Measurements from ENCODE around the gene ZNF581.

ZNF581 gene

GRCh38 chr19:55669418-55670279 lies 26.2 kb downstream of the ZNF581 start:
- DNase-seq: no peak

- no peak for DNase-seq
These were observed 27.0 kb downstream of the ZNF581 start for GRCh38 chr19:55670280-55671053.

- DNase-seq: no peak
These were observed 27.6 kb downstream of the ZNF581 start for GRCh38 chr19:55671054-55671378.

- DNase-seq: no peak
These were observed 29.0 kb downstream of the ZNF581 start for GRCh38 chr19:55672418-55672817.

- no peak for DNase-seq
These were observed 30.0 kb downstream of the ZNF581 start for GRCh38 chr19:55673465-55673864.

GRCh38 chr19:55673889-55674288 lies 30.4 kb downstream of the ZNF581 start:
- DNase-seq: no peak

- DNase-seq: no peak
These were observed 31.0 kb downstream of the ZNF581 start for GRCh38 chr19:55674459-55674840.

- peak; percentile 94 for DNase-seq
These were observed 31.6 kb downstream of the ZNF581 start, which contains the start of gene EPN1 for GRCh38 chr19:55674841-55675660. Gene EPN1, plus strand, starts transcription at chr19:55675226. Its CDS starts 3,402 bp downstream, at chr19:55678628.

GRCh38 chr19:55675661-55676354 lies 32.4 kb downstream of the ZNF581 start:
- DNase-seq: no peak

- DNase-seq: no peak
These were observed 32.9 kb downstream of the ZNF581 start for GRCh38 chr19:55676383-55676782.

GRCh38 chr19:55676889-55677505 lies 33.5 kb downstream of the ZNF581 start:
- DNase-seq: no peak

- DNase-seq: no peak
These were observed 34.2 kb downstream of the ZNF581 start for GRCh38 chr19:55677572-55678028.

GRCh38 chr19:55678121-55678671 lies 34.7 kb downstream of the ZNF581 start:
- DNase-seq: no peak

- DNase-seq: no peak
These were observed 36.2 kb downstream of the ZNF581 start for GRCh38 chr19:55679343-55680257.

- DNase-seq: no peak
These were observed 37.1 kb downstream of the ZNF581 start for GRCh38 chr19:55680339-55681130.

- DNase-seq: no peak
These were observed 38.0 kb downstream of the ZNF581 start for GRCh38 chr19:55681131-55682092.

- DNase-seq: no peak
These were observed 40.2 kb downstream of the ZNF581 start for GRCh38 chr19:55683449-55684261.
